ENCODE measurements around the gene SYT4.

The SYT4 gene

DNA sequence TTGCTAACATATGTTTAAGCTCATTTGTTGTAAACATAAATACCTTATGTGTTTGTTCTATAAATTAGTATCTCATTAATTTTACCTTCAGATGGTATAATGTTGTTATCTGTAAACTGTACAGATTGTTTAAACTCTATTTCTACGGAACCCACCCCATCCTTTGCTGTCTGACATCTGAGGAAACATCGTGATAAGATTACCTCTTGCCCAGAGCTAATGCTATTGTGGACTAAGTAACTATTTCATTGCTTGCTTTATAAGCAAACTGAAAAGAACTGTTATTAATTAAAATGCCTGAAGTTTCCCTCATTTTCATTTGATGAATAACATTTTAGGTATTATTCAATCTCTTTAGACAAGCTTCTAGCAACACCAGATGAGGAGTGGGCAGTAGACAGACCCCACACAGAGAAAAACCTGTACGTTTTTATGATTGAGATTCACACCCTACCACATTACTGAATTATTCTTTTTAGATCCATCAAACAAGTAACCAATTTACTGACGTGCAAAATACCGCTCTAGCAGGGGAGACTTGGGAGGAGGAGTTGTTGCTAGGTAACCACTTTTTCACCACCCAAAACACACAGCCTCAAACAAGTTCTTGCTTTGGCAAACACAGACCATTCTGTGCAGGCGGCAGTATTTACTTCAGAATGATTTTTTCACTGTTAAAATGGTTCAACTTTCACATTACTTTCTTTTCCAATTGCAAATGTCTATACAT lies 1.9 kb upstream of the SYT4 start:
- H4K12ac ChIP-seq (ENCODE audit: low read depth, low read length), result no peak overlapping the region
- no peak overlapping the region for H2BK120ac ChIP-seq (ENCODE audit: insufficient read depth, low read length, poor library complexity)
- H4K91ac ChIP-seq (ENCODE audit: low read depth, low read length), result no peak overlapping the region
- H3K27ac ChIP-seq (ENCODE audit: low read depth, low read length), result no peak overlapping the region
- H3K18ac ChIP-seq (ENCODE audit: low read length), result no peak overlapping the region
- peaks cover 1 to 2% of the 10 kb centered on the region in 2 experiments for H3K4me1 ChIP-seq (ENCODE audit: control insufficient read depth in 1 of 2, insufficient read depth in 2 of 2, low read length in 2 of 2)
- no peaks in the 10 kb centered on the region for H3K36me3 ChIP-seq (ENCODE audit: control insufficient read depth in 1 of 2, insufficient read depth in 2 of 2, low read length in 2 of 2)
- H2BK5ac ChIP-seq (ENCODE audit: low read depth, low read length, poor library complexity), result no peak overlapping the region
- no peak overlapping the region for H2BK12ac ChIP-seq (ENCODE audit: low read length)
- DNase-seq, result no peak
- H4K8ac ChIP-seq (ENCODE audit: low read depth, low read length), result no peak overlapping the region
- H2AFZ ChIP-seq (ENCODE audit: insufficient read depth, low read length, poor library complexity), result no peak overlapping the region
- no peak overlapping the region for H3K23ac ChIP-seq (ENCODE audit: low read length)
- H3K4me2 ChIP-seq (ENCODE audit: low read length), result no peak overlapping the region
- H3K79me2 ChIP-seq (ENCODE audit: control insufficient read depth, insufficient read depth, low read length, poor library complexity), result no peaks in the 10 kb centered on the region
- no peak overlapping the region for H3K4me3 ChIP-seq (ENCODE audit: low read depth, low read length)
- no CpG with 5 or more reads among the region's 6 CpGs for WGBS (ENCODE audit: extremely low coverage, insufficient coverage, insufficient read length)
- no peak overlapping the region for H3K4ac ChIP-seq (ENCODE audit: low read depth, low read length)
- no peaks in the 10 kb centered on the region for H3K9me3 ChIP-seq (ENCODE audit: insufficient read depth, low read depth, low read length)
- no peaks in the 10 kb centered on the region for H3K27me3 ChIP-seq (ENCODE audit: insufficient read depth, low read length)
- H2AK5ac ChIP-seq (ENCODE audit: low read length), result no peak overlapping the region
- no peak overlapping the region for H3K9ac ChIP-seq (ENCODE audit: low read length)
- H3K14ac ChIP-seq (ENCODE audit: low read length), result no peak overlapping the region
- no peaks in the 10 kb centered on the region for H3K79me1 ChIP-seq (ENCODE audit: low read length)

DNA sequence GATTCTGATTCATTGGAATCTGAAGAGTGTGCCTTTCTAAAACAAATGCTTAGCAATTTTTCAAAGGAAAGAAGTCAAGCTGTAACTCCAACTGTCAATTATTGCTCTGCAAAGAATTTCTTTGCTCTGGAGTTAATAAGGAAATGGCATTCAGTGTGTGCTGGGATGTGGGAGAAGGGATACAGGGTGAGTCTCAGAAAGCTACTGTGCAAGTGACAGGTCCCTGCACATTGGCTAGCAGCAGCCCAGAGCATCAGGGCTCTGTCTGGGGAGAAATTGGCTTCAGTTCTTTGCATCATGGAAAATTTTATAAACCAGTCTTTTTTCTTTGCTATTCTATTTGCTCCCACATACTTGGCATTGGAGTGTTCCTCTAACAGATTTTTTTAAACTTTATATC lies 1.1 kb upstream of the SYT4 start:
- no peaks in the 10 kb centered on the region for H3K27me3 ChIP-seq (ENCODE audit: insufficient read depth, low read length)
- H3K79me1 ChIP-seq (ENCODE audit: low read length), result no peaks in the 10 kb centered on the region
- no peak overlapping the region for H3K27ac ChIP-seq (ENCODE audit: low read depth, low read length)
- no peak overlapping the region for H3K4ac ChIP-seq (ENCODE audit: low read depth, low read length)
- H2AFZ ChIP-seq (ENCODE audit: insufficient read depth, low read length, poor library complexity), result no peak overlapping the region
- no peaks in the 10 kb centered on the region for H3K79me2 ChIP-seq (ENCODE audit: control insufficient read depth, insufficient read depth, low read length, poor library complexity)
- DNase-seq, result no peak
- no peak overlapping the region for H2BK12ac ChIP-seq (ENCODE audit: low read length)
- H4K12ac ChIP-seq (ENCODE audit: low read depth, low read length), result no peak overlapping the region
- no peak overlapping the region for H2AK5ac ChIP-seq (ENCODE audit: low read length)
- no peak overlapping the region for H3K18ac ChIP-seq (ENCODE audit: low read length)
- no peaks in the 10 kb centered on the region for H3K36me3 ChIP-seq (ENCODE audit: control insufficient read depth in 1 of 2, insufficient read depth in 2 of 2, low read length in 2 of 2)
- no peak overlapping the region for H3K14ac ChIP-seq (ENCODE audit: low read length)
- H3K4me2 ChIP-seq (ENCODE audit: low read length), result no peak overlapping the region
- no peaks in the 10 kb centered on the region for H3K9me3 ChIP-seq (ENCODE audit: insufficient read depth, low read depth, low read length)
- no peak overlapping the region for H3K4me3 ChIP-seq (ENCODE audit: low read depth, low read length)
- no peak overlapping the region for H3K23ac ChIP-seq (ENCODE audit: low read length)
- H3K9ac ChIP-seq (ENCODE audit: low read length), result no peak overlapping the region
- H2BK120ac ChIP-seq (ENCODE audit: insufficient read depth, low read length, poor library complexity), result no peak overlapping the region
- peaks cover 1 to 2% of the 10 kb centered on the region in 2 experiments for H3K4me1 ChIP-seq (ENCODE audit: control insufficient read depth in 1 of 2, insufficient read depth in 2 of 2, low read length in 2 of 2)
- H2BK5ac ChIP-seq (ENCODE audit: low read depth, low read length, poor library complexity), result no peak overlapping the region
- H4K91ac ChIP-seq (ENCODE audit: low read depth, low read length), result no peak overlapping the region
- H4K8ac ChIP-seq (ENCODE audit: low read depth, low read length), result no peak overlapping the region

DNA sequence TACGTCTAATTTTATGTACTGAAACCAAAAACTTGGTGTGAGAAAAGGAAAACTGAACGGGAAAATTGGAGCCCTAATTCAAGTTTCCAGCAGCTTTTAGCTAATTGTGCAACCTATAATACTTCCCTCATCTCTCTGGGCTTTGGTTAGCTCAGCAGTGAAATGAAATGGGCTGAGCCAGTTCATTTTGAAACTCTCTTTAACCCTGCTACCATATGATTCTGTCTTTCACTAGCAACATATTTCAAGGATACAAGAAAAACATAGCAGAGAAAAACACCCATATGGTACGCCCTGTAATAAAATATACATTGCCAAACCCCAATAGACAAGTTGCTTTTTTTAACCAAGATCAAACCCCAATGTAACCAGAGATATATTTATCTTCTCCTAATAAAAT lies 799 bp downstream of the SYT4 start:
- Histone ChIP-seq H3K14ac (ENCODE audit: low read length) (no peak overlapping the region), H3K27ac (ENCODE audit: low read depth, low read length) (no peak overlapping the region), H4K91ac (ENCODE audit: low read depth, low read length) (no peak overlapping the region), H2BK5ac (ENCODE audit: low read depth, low read length, poor library complexity) (no peak overlapping the region), H2AK5ac (ENCODE audit: low read length) (no peak overlapping the region), H3K4ac (ENCODE audit: low read depth, low read length) (no peak overlapping the region), H3K4me2 (ENCODE audit: low read length) (no peak overlapping the region), H3K79me1 (ENCODE audit: low read length) (no peaks in the 10 kb centered on the region), H3K4me3 (ENCODE audit: low read depth, low read length) (no peak overlapping the region), H3K4me1 (ENCODE audit: control insufficient read depth in 1 of 2, insufficient read depth in 2 of 2, low read length in 2 of 2) (peaks cover 1 to 2% of the 10 kb centered on the region in 2 experiments), H4K12ac (ENCODE audit: low read depth, low read length) (no peak overlapping the region), H2BK120ac (ENCODE audit: insufficient read depth, low read length, poor library complexity) (no peak overlapping the region), H4K8ac (ENCODE audit: low read depth, low read length) (no peak overlapping the region), H3K79me2 (ENCODE audit: control insufficient read depth, insufficient read depth, low read length, poor library complexity) (no peaks in the 10 kb centered on the region), H3K36me3 (ENCODE audit: control insufficient read depth in 1 of 2, insufficient read depth in 2 of 2, low read length in 2 of 2) (no peaks in the 10 kb centered on the region), H3K9ac (ENCODE audit: low read length) (no peak overlapping the region), H3K23ac (ENCODE audit: low read length) (no peak overlapping the region), H2AFZ (ENCODE audit: insufficient read depth, low read length, poor library complexity) (no peak overlapping the region), H3K18ac (ENCODE audit: low read length) (no peak overlapping the region), H3K27me3 (ENCODE audit: insufficient read depth, low read length) (no peaks in the 10 kb centered on the region), H3K9me3 (ENCODE audit: insufficient read depth, low read depth, low read length) (no peaks in the 10 kb centered on the region), H2BK12ac (ENCODE audit: low read length) (no peak overlapping the region)
- WGBS (ENCODE audit: extremely low coverage, insufficient coverage, insufficient read length), result no CpG with 5 or more reads among the region's 3 CpGs
- DNase-seq, result no peak

DNA sequence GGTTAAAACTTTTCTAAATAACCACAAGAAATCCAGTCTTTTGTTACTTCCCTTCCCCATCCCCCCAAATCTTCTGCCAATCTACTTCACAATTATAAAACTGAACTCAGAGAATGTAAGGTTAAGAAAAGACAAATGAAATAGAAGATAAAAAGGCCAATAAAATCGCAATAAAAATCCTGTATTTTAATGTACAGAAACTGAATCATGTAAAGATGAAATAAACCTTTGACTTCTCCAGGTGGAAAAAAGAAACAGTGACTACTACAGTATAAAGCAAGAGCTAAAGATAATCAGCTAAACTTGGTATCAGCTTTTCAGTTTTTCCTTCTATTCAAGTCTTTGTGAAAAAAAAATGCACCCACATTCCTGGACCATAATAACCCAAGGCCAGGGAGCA lies 1.7 kb downstream of the SYT4 start:
- no CpG with 5 or more reads among the region's 1 CpG for WGBS (ENCODE audit: extremely low coverage, insufficient coverage, insufficient read length)
- no peak overlapping the region for H2BK120ac ChIP-seq (ENCODE audit: insufficient read depth, low read length, poor library complexity)
- no peaks in the 10 kb centered on the region for H3K79me1 ChIP-seq (ENCODE audit: low read length)

More for the DNA sequence above, 1.7 kb downstream of the SYT4 start:
- Histone ChIP-seq H2BK12ac (ENCODE audit: low read length) (no peak overlapping the region), H3K27ac (ENCODE audit: low read depth, low read length) (no peak overlapping the region), H3K23ac (ENCODE audit: low read length) (no peak overlapping the region), H3K36me3 (ENCODE audit: control insufficient read depth in 1 of 2, insufficient read depth in 2 of 2, low read length in 2 of 2) (no peaks in the 10 kb centered on the region), H3K18ac (ENCODE audit: low read length) (no peak overlapping the region), H3K4me2 (ENCODE audit: low read length) (no peak overlapping the region), H3K4me3 (ENCODE audit: low read depth, low read length) (no peak overlapping the region), H3K4ac (ENCODE audit: low read depth, low read length) (no peak overlapping the region), H3K4me1 (ENCODE audit: control insufficient read depth in 1 of 2, insufficient read depth in 2 of 2, low read length in 2 of 2) (peaks cover 1 to 2% of the 10 kb centered on the region in 2 experiments), H4K91ac (ENCODE audit: low read depth, low read length) (no peak overlapping the region), H2AK5ac (ENCODE audit: low read length) (no peak overlapping the region), H3K9ac (ENCODE audit: low read length) (no peak overlapping the region), H3K27me3 (ENCODE audit: insufficient read depth, low read length) (no peaks in the 10 kb centered on the region), H3K79me2 (ENCODE audit: control insufficient read depth, insufficient read depth, low read length, poor library complexity) (no peaks in the 10 kb centered on the region), H2AFZ (ENCODE audit: insufficient read depth, low read length, poor library complexity) (no peak overlapping the region), H4K8ac (ENCODE audit: low read depth, low read length) (no peak overlapping the region), H4K12ac (ENCODE audit: low read depth, low read length) (no peak overlapping the region), H3K9me3 (ENCODE audit: insufficient read depth, low read depth, low read length) (no peaks in the 10 kb centered on the region), H2BK5ac (ENCODE audit: low read depth, low read length, poor library complexity) (no peak overlapping the region), H3K14ac (ENCODE audit: low read length) (no peak overlapping the region)
- no peak for DNase-seq

All from trophoblast cell (in vitro differentiated cells and primary cell).